Parathyroid adenoma (tissue), 2 donors: Measurements from ENCODE around the gene PF4V1.

ENCODE experiments used
- H2AFZ ChIP-seq: fragments of 300-600 bp; sonication (generic); one replicate; pipeline ENCODE4 v1.7.0; 2017; ENCODE audit warnings: antibody characterized with exemption, mild to moderate bottlenecking
- H3K27ac ChIP-seq: fragments of 300-600 bp; sonication (generic); one replicate; pipeline ENCODE4 v1.7.0; 2017
- H3K27me3 ChIP-seq: fragments of 300-600 bp; sonication (generic); one replicate; pipeline ENCODE4 v1.7.0; 2017; ENCODE audit warnings: low read length; ENCODE audit not compliant: control insufficient read depth, insufficient read depth
- H3K36me3 ChIP-seq: fragments of 300-600 bp; sonication (generic); one replicate; pipeline ENCODE4 v1.7.0; 2017; ENCODE audit warnings: low read length; ENCODE audit not compliant: control insufficient read depth, insufficient read depth
- H3K4me1 ChIP-seq: fragments of 300-600 bp; sonication (generic); one replicate; pipeline ENCODE4 v1.7.0; 2017; ENCODE audit warnings: control low read depth
- H3K4me2 ChIP-seq: fragments of 300-600 bp; sonication (generic); one replicate; pipeline ENCODE4 v1.7.0; 2017; ENCODE audit warnings: low read length
- H3K4me3 ChIP-seq: fragments of 300-600 bp; sonication (generic); one replicate; pipeline ENCODE4 v1.7.0; 2017; ENCODE audit warnings: low read depth, low read length
- H3K79me2 ChIP-seq: fragments of 300-600 bp; sonication (generic); one replicate; pipeline ENCODE4 v1.7.0; 2017; ENCODE audit warnings: control low read depth
- H3K9ac ChIP-seq: fragments of 300-600 bp; sonication (generic); one replicate; pipeline ENCODE4 v1.7.0; 2017; ENCODE audit warnings: mild to moderate bottlenecking
- H3K9me3 ChIP-seq: fragments of 300-600 bp; sonication (generic); one replicate; pipeline ENCODE4 v1.7.0; 2017; ENCODE audit warnings: low read length; ENCODE audit not compliant: control insufficient read depth
- TF ChIP-seq, protein P1 (sequence below): fragments of 300-600 bp; sonication (generic); IDR thresholded peaks from one replicate; pipeline ENCODE4 v1.7.0; 2017; ENCODE audit warnings: antibody characterized with exemption, mild to moderate bottlenecking
- donor health status: primary hyperparathyroidism.

The PF4V1 gene

DNA sequence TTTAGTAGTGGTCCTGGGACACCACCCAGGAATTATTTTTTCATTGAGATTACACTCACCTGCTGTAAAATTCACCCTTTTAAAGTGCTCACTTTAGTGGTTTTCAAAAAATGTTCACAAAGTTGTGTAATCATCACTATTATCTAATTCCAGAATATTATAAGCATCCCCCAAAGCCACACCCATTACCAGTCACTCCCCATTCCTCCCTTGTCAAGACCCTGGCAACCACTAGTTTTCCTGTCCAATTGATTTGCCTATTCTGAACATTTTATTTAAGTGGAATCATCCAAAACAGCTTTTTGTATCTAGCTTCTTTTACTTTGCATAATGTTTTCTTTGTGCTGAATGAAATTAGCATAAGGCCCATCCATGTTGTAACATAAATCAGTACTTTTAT lies 29.3 kb upstream of the PF4V1 start:
- no peaks in the 10 kb centered on the region for H3K9me3 ChIP-seq

DNA sequence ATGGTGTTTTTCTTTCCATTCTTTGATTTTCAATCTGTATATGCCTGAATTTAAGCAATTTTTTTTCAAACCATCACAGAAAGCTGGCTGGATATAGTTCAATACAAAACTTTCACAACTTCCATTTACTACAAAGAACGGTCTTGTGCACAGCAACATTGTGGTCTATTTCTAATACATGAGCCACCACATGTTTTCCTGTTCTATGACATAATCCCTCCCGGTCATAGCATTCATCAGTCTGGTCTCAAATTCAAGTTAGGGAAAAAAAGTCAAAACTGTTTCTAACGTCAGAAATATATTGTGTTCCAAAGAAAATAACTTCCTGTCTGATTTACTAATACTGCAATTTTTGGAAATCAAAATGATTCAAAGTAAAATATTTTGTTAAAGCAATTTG lies 24.1 kb upstream of the PF4V1 start:
- Histone ChIP-seq H3K4me2 (no peak overlapping the region), H3K79me2 (no peaks in the 10 kb centered on the region), H3K4me1 (no peaks in the 10 kb centered on the region), H3K4me3 (no peak overlapping the region), H3K27me3 (no peaks in the 10 kb centered on the region), H3K27ac (no peak overlapping the region), H3K9ac (no peak overlapping the region), H3K36me3 (no peaks in the 10 kb centered on the region), H2AFZ (no peak overlapping the region), H3K9me3 (no peaks in the 10 kb centered on the region)
- TF ChIP-seq, protein P1, sequence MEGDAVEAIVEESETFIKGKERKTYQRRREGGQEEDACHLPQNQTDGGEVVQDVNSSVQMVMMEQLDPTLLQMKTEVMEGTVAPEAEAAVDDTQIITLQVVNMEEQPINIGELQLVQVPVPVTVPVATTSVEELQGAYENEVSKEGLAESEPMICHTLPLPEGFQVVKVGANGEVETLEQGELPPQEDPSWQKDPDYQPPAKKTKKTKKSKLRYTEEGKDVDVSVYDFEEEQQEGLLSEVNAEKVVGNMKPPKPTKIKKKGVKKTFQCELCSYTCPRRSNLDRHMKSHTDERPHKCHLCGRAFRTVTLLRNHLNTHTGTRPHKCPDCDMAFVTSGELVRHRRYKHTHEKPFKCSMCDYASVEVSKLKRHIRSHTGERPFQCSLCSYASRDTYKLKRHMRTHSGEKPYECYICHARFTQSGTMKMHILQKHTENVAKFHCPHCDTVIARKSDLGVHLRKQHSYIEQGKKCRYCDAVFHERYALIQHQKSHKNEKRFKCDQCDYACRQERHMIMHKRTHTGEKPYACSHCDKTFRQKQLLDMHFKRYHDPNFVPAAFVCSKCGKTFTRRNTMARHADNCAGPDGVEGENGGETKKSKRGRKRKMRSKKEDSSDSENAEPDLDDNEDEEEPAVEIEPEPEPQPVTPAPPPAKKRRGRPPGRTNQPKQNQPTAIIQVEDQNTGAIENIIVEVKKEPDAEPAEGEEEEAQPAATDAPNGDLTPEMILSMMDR: no peak

More for the DNA sequence above, 29.3 kb upstream of the PF4V1 start:
- Histone ChIP-seq H3K79me2 (no peaks in the 10 kb centered on the region), H2AFZ (no peak overlapping the region), H3K27me3 (no peaks in the 10 kb centered on the region), H3K27ac (no peak overlapping the region), H3K4me2 (no peak overlapping the region), H3K4me3 (no peak overlapping the region), H3K4me1 (no peaks in the 10 kb centered on the region), H3K9ac (no peak overlapping the region), H3K36me3 (no peaks in the 10 kb centered on the region)
- TF ChIP-seq, protein P1: no peak

DNA sequence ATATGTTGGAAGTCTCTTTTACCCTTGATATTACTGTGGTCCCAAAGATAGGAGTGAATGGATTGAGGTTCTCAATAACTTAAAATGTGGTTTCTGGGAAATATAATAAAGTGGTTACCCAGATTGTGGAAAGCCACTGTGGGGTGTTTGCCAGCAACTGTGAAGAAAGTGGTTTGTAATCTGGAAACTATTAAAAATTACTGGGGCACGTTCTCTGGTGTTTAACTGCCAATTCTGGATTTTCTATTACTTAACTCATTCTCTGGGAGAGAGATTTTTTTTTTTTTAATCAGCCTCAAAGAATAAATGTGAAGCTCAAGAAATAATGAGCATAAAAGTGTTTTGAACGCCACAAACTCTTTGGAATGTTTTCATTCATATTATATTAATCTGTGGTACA lies 21.5 kb upstream of the PF4V1 start:
- Histone ChIP-seq H3K27me3 (no peaks in the 10 kb centered on the region), H3K4me1 (no peaks in the 10 kb centered on the region), H3K9ac (no peak overlapping the region), H3K4me2 (no peak overlapping the region), H3K36me3 (no peaks in the 10 kb centered on the region), H3K9me3 (no peaks in the 10 kb centered on the region), H3K4me3 (no peak overlapping the region), H2AFZ (no peak overlapping the region), H3K27ac (no peak overlapping the region), H3K79me2 (no peaks in the 10 kb centered on the region)
- TF ChIP-seq, protein P1: no peak

DNA sequence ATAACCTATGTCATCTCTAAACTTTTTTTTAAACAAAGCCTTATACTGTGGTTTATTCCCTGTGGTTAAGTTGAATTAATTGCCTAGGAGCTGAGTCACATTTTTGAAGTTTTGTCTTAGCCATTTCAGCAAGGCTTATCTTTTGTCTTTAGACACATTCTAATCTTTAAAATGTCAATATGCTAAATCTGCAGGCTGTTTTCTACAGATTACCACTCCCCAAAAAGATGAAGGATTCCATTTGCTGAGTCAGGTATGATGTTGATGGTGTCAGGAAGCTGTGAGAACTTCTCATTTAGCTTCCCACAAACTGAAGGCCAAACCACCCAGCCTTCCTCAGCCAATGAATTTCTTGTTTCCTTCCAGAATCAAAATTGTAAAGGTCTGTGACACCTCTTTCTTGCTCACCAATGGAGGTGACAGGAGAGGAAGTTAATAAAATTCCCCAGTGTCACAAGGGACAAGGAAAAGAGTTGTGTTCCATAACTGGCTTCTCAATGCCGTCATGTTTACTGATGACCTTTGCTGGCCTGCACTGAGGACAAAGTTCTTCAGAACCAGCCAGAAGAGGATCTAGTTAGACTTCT lies 20.4 kb upstream of the PF4V1 start:
- H2AFZ ChIP-seq: no peak overlapping the region
- no peaks in the 10 kb centered on the region for H3K4me1 ChIP-seq
- H3K9me3 ChIP-seq: no peaks in the 10 kb centered on the region
- no peak overlapping the region for H3K4me2 ChIP-seq
- TF ChIP-seq, protein P1: no peak
- no peak overlapping the region for H3K4me3 ChIP-seq
- H3K79me2 ChIP-seq: no peaks in the 10 kb centered on the region
- H3K27me3 ChIP-seq: no peaks in the 10 kb centered on the region
- no peak overlapping the region for H3K9ac ChIP-seq
- no peaks in the 10 kb centered on the region for H3K36me3 ChIP-seq
- no peak overlapping the region for H3K27ac ChIP-seq
